Testis (tissue), 3 donors: ENCODE data around the gene ERC1. TPM values are rescaled to one million over a fixed set of nuclear protein-coding genes. Genes with fewer than 3 reads are reported as not detected.

Experiments used
- DNase-seq: peaks from one replicate; pipeline ENCODE4 v3.0.0-alpha.2; 2019
- H3K27ac ChIP-seq, 2 donors: fragments of 200-600 bp; sonication (generic); one replicate each; pipeline ENCODE4 v1.5.1; 2019
- H3K27me3 ChIP-seq: fragments of 200-600 bp; sonication (generic); one replicate; pipeline ENCODE4 v1.5.1; 2019
- H3K36me3 ChIP-seq: fragments of 200-600 bp; sonication (generic); one replicate; pipeline ENCODE4 v1.5.1; 2017; ENCODE audit warnings: low read depth; ENCODE audit errors: missing control alignments
- H3K4me1 ChIP-seq: fragments of 200-600 bp; sonication (generic); one replicate; pipeline ENCODE4 v1.5.1; 2019
- H3K4me3 ChIP-seq, 2 donors: fragments of 200-600 bp; sonication (generic); one replicate each; pipeline ENCODE4 v1.5.1; 2017 to 2019
- H3K9me3 ChIP-seq: fragments of 200-600 bp; sonication (generic); one replicate; pipeline ENCODE4 v1.5.1; 2017
- CTCF ChIP-seq, 3 experiments: fragments of 450-650 bp in 2 of 3; fragments of 200-600 bp in 1 of 3; sonication (generic) in 1 of 3; IDR thresholded peaks; one replicate each; pipeline ENCODE4 v1.5.1; 2016 to 2019; ENCODE audit warnings: antibody characterized with exemption in 3 of 3, mild to moderate bottlenecking in 2 of 3, moderate library complexity in 1 of 3
- POLR2A ChIP-seq: fragments of 450-650 bp; IDR thresholded peaks from one replicate; pipeline ENCODE4 v1.6.1; 2017; ENCODE audit warnings: antibody characterized with exemption, mild to moderate bottlenecking, moderate library complexity
- WGBS, 2 donors: methylation state at CpG; one replicate each; pipeline ENCODE4 v1.1.5; 2018; 5-methylcytosine and 5-hydroxymethylcytosine counted together
- intact Hi-C: fragments of 100-400 bp; cut with DNase I; formaldehyde crosslinking; loops from one replicate; pipeline ENCODE4 v1.15.1; 2023; ENCODE audit warnings: low total_unique reads
- polyA plus RNA-seq: library from polyadenylated mRNA; stranded (reverse); fragments of 350-450 nt; fragmentation: Illumina TruSeq; extraction: RNeasy Lipid Tissue Mini Kit (QIAGEN cat#74804); gene quantifications from one replicate; pipeline ENCODE4 v1.2.3, GENCODE V29; 2014; ENCODE audit warnings: low read depth, low replicate concordance; ENCODE audit not compliant: insufficient read depth
- total RNA-seq, 2 donors: library from RNA; depleted of rRNA; stranded (reverse); fragments of >200 nt; gene quantifications; one replicate each; pipeline ENCODE4 v1.2.3, GENCODE V29; 2016

The ERC1 gene
- total and polyA plus RNA-seq, 3 donors from 2014 or later = 25.8 to 109 (median 106) TPM

- no peaks in the 10 kb centered on the region for H3K4me1 ChIP-seq
- H3K4me3 ChIP-seq = no peak overlapping the region
- H3K27me3 ChIP-seq = no peaks in the 10 kb centered on the region
- no peaks in the 10 kb centered on the region for H3K9me3 ChIP-seq
- TF ChIP-seq POLR2A (no peak), CTCF (IDR thresholded peaks at IDR 0.05) (no peak)
- DNase-seq = no peak
- H3K36me3 ChIP-seq = no peaks in the 10 kb centered on the region
- 93 to 97% methylated on average over 3 of the region's 3 CpGs for WGBS, 2 donors
- intact Hi-C loops = no loop called here
- no peak overlapping the region for H3K27ac ChIP-seq
Measured at GRCh38 chr12:1030779-1031178, 39.8 kb downstream of the ERC1 start.

- H3K4me3 ChIP-seq = no peak overlapping the region
- DNase-seq = no peak
- H3K27ac ChIP-seq = no peak overlapping the region
- no peaks in the 10 kb centered on the region for H3K27me3 ChIP-seq
- WGBS, 2 donors = 94 to 99% methylated on average over 3 of the region's 3 CpGs
- intact Hi-C loops = no loop called here
- H3K36me3 ChIP-seq = no peaks in the 10 kb centered on the region
- no peaks in the 10 kb centered on the region for H3K9me3 ChIP-seq
- H3K4me1 ChIP-seq = no peaks in the 10 kb centered on the region
- TF ChIP-seq CTCF (IDR thresholded peaks at IDR 0.05) = no peak
- TF ChIP-seq POLR2A = no peak
Measured at GRCh38 chr12:1034243-1034642, 43.2 kb downstream of the ERC1 start.

GRCh38 chr12:1034751-1035457, 43.9 kb downstream of the ERC1 start:
- no peak for DNase-seq
- Histone ChIP-seq H3K27me3 (no peaks in the 10 kb centered on the region), H3K36me3 (no peaks in the 10 kb centered on the region), H3K4me3 (no peak overlapping the region), H3K9me3 (no peaks in the 10 kb centered on the region), H3K4me1 (no peaks in the 10 kb centered on the region), H3K27ac (no peak overlapping the region)
- 92 to 94% methylated on average over 6 of the region's 6 CpGs for WGBS, 2 donors
- intact Hi-C loops = no loop called here
- TF ChIP-seq CTCF (IDR thresholded peaks at IDR 0.05) = no peak
- no peak for TF ChIP-seq POLR2A

- H3K4me3 ChIP-seq = no peak overlapping the region
- 100% methylated on average over 2 of the region's 2 CpGs for WGBS, 2 donors
- no peaks in the 10 kb centered on the region for H3K36me3 ChIP-seq
- DNase-seq = no peak
- intact Hi-C loops = no loop called here
- H3K9me3 ChIP-seq = no peaks in the 10 kb centered on the region
- H3K27ac ChIP-seq = no peak overlapping the region
- TF ChIP-seq CTCF (IDR thresholded peaks at IDR 0.05) = no peak
- no peak for TF ChIP-seq POLR2A
- H3K4me1 ChIP-seq = no peaks in the 10 kb centered on the region
- H3K27me3 ChIP-seq = no peaks in the 10 kb centered on the region
Measured at GRCh38 chr12:1041478-1041877, 50.5 kb downstream of the ERC1 start.

- H3K4me1 ChIP-seq = no peaks in the 10 kb centered on the region
- intact Hi-C loops = no loop called here
- no peaks in the 10 kb centered on the region for H3K36me3 ChIP-seq
- no peak for TF ChIP-seq CTCF (IDR thresholded peaks at IDR 0.05)
- no peak for TF ChIP-seq POLR2A
- no peak for DNase-seq
- no peaks in the 10 kb centered on the region for H3K9me3 ChIP-seq
- H3K27ac ChIP-seq = no peak overlapping the region
- no peak overlapping the region for H3K4me3 ChIP-seq
- H3K27me3 ChIP-seq = no peaks in the 10 kb centered on the region
Measured at GRCh38 chr12:1044199-1044598, 53.2 kb downstream of the ERC1 start.
